ENCODE results near the gene NBL1.
A peak's percentile ranks its signal among the peaks of the same experiment; 100 is the strongest.

Gene NBL1

GRCh38 chr1:19664453-19665185 lies 20.5 kb downstream of the NBL1 start, which contains the start of gene HTR6:
TSS of gene HTR6 (plus strand) at chr1:19664875. CDS start at chr1:19665754, 879 bp downstream.
- H3K27me3 Mint-ChIP-seq, result peaks cover 41% of the 10 kb centered on the region
- H3K9me3 Mint-ChIP-seq, result no peaks in the 10 kb centered on the region
- peaks cover 12% of the 10 kb centered on the region for H3K4me1 Mint-ChIP-seq
- no peak for DNase-seq
- peak; percentile 30 for ATAC-seq
- peak within 1 kb of the TSS; percentile 51 for H3K4me3 Mint-ChIP-seq
- H3K27ac Mint-ChIP-seq, result no peak within 1 kb of the TSS
- no peaks in the 10 kb centered on the region for H3K36me3 Mint-ChIP-seq (ENCODE audit: low read depth)

GRCh38 chr1:19665186-19665495 lies 21.0 kb downstream of the NBL1 start:
- no peaks in the 10 kb centered on the region for H3K36me3 Mint-ChIP-seq (ENCODE audit: low read depth)

GRCh38 chr1:19665496-19666465 lies 21.7 kb downstream of the NBL1 start:
- ATAC-seq, result no peak
- no peaks in the 10 kb centered on the region for H3K36me3 Mint-ChIP-seq (ENCODE audit: low read depth)
- H3K27ac Mint-ChIP-seq, result peak overlapping the region; percentile 26
- DNase-seq, result no peak
- H3K9me3 Mint-ChIP-seq, result no peaks in the 10 kb centered on the region
- peak overlapping the region; percentile 47 for H3K4me3 Mint-ChIP-seq
- H3K4me1 Mint-ChIP-seq, result peaks cover 9% of the 10 kb centered on the region
- H3K27me3 Mint-ChIP-seq, result peaks cover 42% of the 10 kb centered on the region

More at GRCh38 chr1:19665186-19665495, 21.0 kb downstream of the NBL1 start:
- no peak overlapping the region for H3K27ac Mint-ChIP-seq
- ATAC-seq (no peak), DNase-seq (no peak)
- H3K4me3 Mint-ChIP-seq, result no peak overlapping the region
- no peaks in the 10 kb centered on the region for H3K9me3 Mint-ChIP-seq
- peaks cover 42% of the 10 kb centered on the region for H3K27me3 Mint-ChIP-seq
- H3K4me1 Mint-ChIP-seq, result peaks cover 9% of the 10 kb centered on the region

- no peak for ATAC-seq
- no peak overlapping the region for H3K27ac Mint-ChIP-seq
- DNase-seq, result no peak
- H3K27me3 Mint-ChIP-seq, result peaks cover 30% of the 10 kb centered on the region
- no peaks in the 10 kb centered on the region for H3K36me3 Mint-ChIP-seq (ENCODE audit: low read depth)
- peaks cover 7% of the 10 kb centered on the region for H3K4me1 Mint-ChIP-seq
- H3K9me3 Mint-ChIP-seq, result no peaks in the 10 kb centered on the region
- H3K4me3 Mint-ChIP-seq, result no peak overlapping the region
These were observed 24.8 kb downstream of the NBL1 start for GRCh38 chr1:19668888-19669287.

- H3K9me3 Mint-ChIP-seq, result no peaks in the 10 kb centered on the region
- no peak for DNase-seq
- no peaks in the 10 kb centered on the region for H3K36me3 Mint-ChIP-seq (ENCODE audit: low read depth)
- peaks cover 24% of the 10 kb centered on the region for H3K27me3 Mint-ChIP-seq
- no peak for ATAC-seq
- no peak overlapping the region for H3K4me3 Mint-ChIP-seq
- peaks cover 4% of the 10 kb centered on the region for H3K4me1 Mint-ChIP-seq
- no peak overlapping the region for H3K27ac Mint-ChIP-seq
These were observed 26.7 kb downstream of the NBL1 start for GRCh38 chr1:19670787-19671186.

- Mint-ChIP-seq H3K27ac (no peak overlapping the region), H3K4me3 (no peak overlapping the region), H3K36me3 (ENCODE audit: low read depth) (no peaks in the 10 kb centered on the region), H3K4me1 (no peaks in the 10 kb centered on the region), H3K27me3 (peaks cover 11% of the 10 kb centered on the region), H3K9me3 (no peaks in the 10 kb centered on the region)
- no peak for ATAC-seq
- no peak for DNase-seq
These were observed 28.1 kb downstream of the NBL1 start for GRCh38 chr1:19672237-19672636.

- Mint-ChIP-seq H3K27me3 (peaks cover 5% of the 10 kb centered on the region), H3K36me3 (ENCODE audit: low read depth) (no peaks in the 10 kb centered on the region), H3K9me3 (no peaks in the 10 kb centered on the region), H3K27ac (no peak overlapping the region), H3K4me1 (no peaks in the 10 kb centered on the region), H3K4me3 (no peak overlapping the region)
- ATAC-seq (no peak), DNase-seq (no peak)
These were observed 31.7 kb downstream of the NBL1 start for GRCh38 chr1:19675797-19676196.

GRCh38 chr1:19676438-19676922 lies 32.4 kb downstream of the NBL1 start:
- DNase-seq (no peak), ATAC-seq (no peak)
- Mint-ChIP-seq H3K36me3 (ENCODE audit: low read depth) (no peaks in the 10 kb centered on the region), H3K27me3 (peaks cover 5% of the 10 kb centered on the region), H3K27ac (no peak overlapping the region), H3K4me3 (no peak overlapping the region), H3K9me3 (no peaks in the 10 kb centered on the region), H3K4me1 (no peaks in the 10 kb centered on the region)

- ATAC-seq (no peak), DNase-seq (no peak)
- Mint-ChIP-seq H3K27me3 (peaks cover 3% of the 10 kb centered on the region), H3K4me3 (no peak overlapping the region), H3K36me3 (ENCODE audit: low read depth) (no peaks in the 10 kb centered on the region), H3K4me1 (no peaks in the 10 kb centered on the region), H3K27ac (no peak overlapping the region), H3K9me3 (no peaks in the 10 kb centered on the region)
These were observed 34.4 kb downstream of the NBL1 start for GRCh38 chr1:19678493-19678892.

- DNase-seq (no peak), ATAC-seq (no peak)
- Mint-ChIP-seq H3K4me3 (no peak overlapping the region), H3K9me3 (no peaks in the 10 kb centered on the region), H3K36me3 (ENCODE audit: low read depth) (no peaks in the 10 kb centered on the region), H3K4me1 (no peaks in the 10 kb centered on the region), H3K27ac (no peak overlapping the region), H3K27me3 (peaks cover 3% of the 10 kb centered on the region)
These were observed 34.9 kb downstream of the NBL1 start for GRCh38 chr1:19678931-19679453.

- Mint-ChIP-seq H3K27ac (no peak overlapping the region), H3K9me3 (no peaks in the 10 kb centered on the region), H3K36me3 (ENCODE audit: low read depth) (no peaks in the 10 kb centered on the region), H3K27me3 (peaks cover 1% of the 10 kb centered on the region), H3K4me3 (no peak overlapping the region), H3K4me1 (no peaks in the 10 kb centered on the region)
- no peak for ATAC-seq
- DNase-seq, result no peak
These were observed 35.6 kb downstream of the NBL1 start for GRCh38 chr1:19679691-19680090.

- no peaks in the 10 kb centered on the region for H3K27me3 Mint-ChIP-seq
- no peaks in the 10 kb centered on the region for H3K4me1 Mint-ChIP-seq
- no peak overlapping the region for H3K27ac Mint-ChIP-seq
- no peaks in the 10 kb centered on the region for H3K36me3 Mint-ChIP-seq (ENCODE audit: low read depth)
- H3K4me3 Mint-ChIP-seq, result no peak overlapping the region
- H3K9me3 Mint-ChIP-seq, result no peaks in the 10 kb centered on the region
- ATAC-seq (no peak), DNase-seq (no peak)
These were observed 36.5 kb downstream of the NBL1 start for GRCh38 chr1:19680644-19681043.

GRCh38 chr1:19682257-19682656 lies 38.1 kb downstream of the NBL1 start:
- ATAC-seq (no peak), DNase-seq (no peak)
- H3K27ac Mint-ChIP-seq, result no peak overlapping the region
- H3K4me1 Mint-ChIP-seq, result peaks cover 2% of the 10 kb centered on the region
- no peak overlapping the region for H3K4me3 Mint-ChIP-seq
- no peaks in the 10 kb centered on the region for H3K9me3 Mint-ChIP-seq
- H3K27me3 Mint-ChIP-seq, result no peaks in the 10 kb centered on the region
- H3K36me3 Mint-ChIP-seq (ENCODE audit: low read depth), result no peaks in the 10 kb centered on the region

- H3K27me3 Mint-ChIP-seq, result no peaks in the 10 kb centered on the region
- DNase-seq (no peak), ATAC-seq (no peak)
- no peaks in the 10 kb centered on the region for H3K9me3 Mint-ChIP-seq
- peaks cover 9% of the 10 kb centered on the region for H3K4me1 Mint-ChIP-seq
- H3K4me3 Mint-ChIP-seq, result no peak overlapping the region
- peaks cover under 1% of the 10 kb centered on the region for H3K36me3 Mint-ChIP-seq (ENCODE audit: low read depth)
- H3K27ac Mint-ChIP-seq, result no peak overlapping the region
These were observed 38.8 kb downstream of the NBL1 start for GRCh38 chr1:19682901-19683300.

GRCh38 chr1:19683351-19683750 lies 39.2 kb downstream of the NBL1 start:
- no peaks in the 10 kb centered on the region for H3K27me3 Mint-ChIP-seq
- H3K9me3 Mint-ChIP-seq, result no peaks in the 10 kb centered on the region
- no peak overlapping the region for H3K4me3 Mint-ChIP-seq
- ATAC-seq (no peak), DNase-seq (no peak)
- H3K36me3 Mint-ChIP-seq (ENCODE audit: low read depth), result peaks cover 4% of the 10 kb centered on the region
- H3K4me1 Mint-ChIP-seq, result peaks cover 13% of the 10 kb centered on the region
- no peak overlapping the region for H3K27ac Mint-ChIP-seq

Data from activated naive CD8-positive, alpha-beta T cell treated with anti-CD3 and anti-CD28 coated beads, Interleukin-2, amount 50 U/mL, for 24 hours (primary cell).